HG02981 (cell line): Measurements from ENCODE around the gene NUTM2G.
"Not testable (repeated sequence)": the region's sequence is repeated elsewhere in the genome, so short reads cannot be mapped to it uniquely, and the experiment has no call there.

ENCODE experiments used
- ATAC-seq: cut with Tn5 transposase; IDR thresholded peaks from one replicate; pipeline ENCODE4 v1.9.1; 2021; ENCODE audit warnings: mild to moderate bottlenecking, moderate library complexity; ENCODE audit not compliant: unreplicated experiment

Gene NUTM2G

GRCh38 chr9:96928543-96928942, at the start of gene NUTM2G:
Gene NUTM2G, plus strand, starts transcription at chr9:96928843. Its CDS starts 182 bp downstream, at chr9:96929025.
- not testable (repeated sequence) for ATAC-seq

- ATAC-seq: no peak
These were observed 44.7 kb upstream of the NUTM2G start for GRCh38 chr9:96883922-96884321.

GRCh38 chr9:96884443-96884842, 44.2 kb upstream of the NUTM2G start:
- ATAC-seq: no peak

GRCh38 chr9:96885424-96885823, 43.2 kb upstream of the NUTM2G start:
- ATAC-seq: no peak

- ATAC-seq: no peak
These were observed 40.1 kb upstream of the NUTM2G start for GRCh38 chr9:96888591-96888990.

- no peak for ATAC-seq
These were observed 36.5 kb upstream of the NUTM2G start for GRCh38 chr9:96892131-96892530.

GRCh38 chr9:96900010-96900409, 28.6 kb upstream of the NUTM2G start:
- ATAC-seq: not testable (repeated sequence)

- not testable (repeated sequence) for ATAC-seq
These were observed 23.5 kb upstream of the NUTM2G start for GRCh38 chr9:96904947-96905722.

- not testable (repeated sequence) for ATAC-seq
These were observed 20.2 kb upstream of the NUTM2G start for GRCh38 chr9:96908479-96908878.

GRCh38 chr9:96915539-96915938, 13.1 kb upstream of the NUTM2G start:
- ATAC-seq: not testable (repeated sequence)

GRCh38 chr9:96916531-96916930, 12.1 kb upstream of the NUTM2G start:
- not testable (repeated sequence) for ATAC-seq

GRCh38 chr9:96918550-96918949, 10.1 kb upstream of the NUTM2G start:
- not testable (repeated sequence) for ATAC-seq

GRCh38 chr9:96920803-96921202, 7.8 kb upstream of the NUTM2G start:
- not testable (repeated sequence) for ATAC-seq

GRCh38 chr9:96925587-96925986, 3.1 kb upstream of the NUTM2G start:
- not testable (repeated sequence) for ATAC-seq

- not testable (repeated sequence) for ATAC-seq
These were observed 3.0 kb downstream of the NUTM2G start for GRCh38 chr9:96931665-96932064.

GRCh38 chr9:96934097-96934496, 5.5 kb downstream of the NUTM2G start:
- ATAC-seq: not testable (repeated sequence)

GRCh38 chr9:96934706-96935105, 6.1 kb downstream of the NUTM2G start:
- ATAC-seq: not testable (repeated sequence)

GRCh38 chr9:96935401-96935800, 6.8 kb downstream of the NUTM2G start:
- ATAC-seq: not testable (repeated sequence)

GRCh38 chr9:96937442-96937841, 8.8 kb downstream of the NUTM2G start:
- ATAC-seq: not testable (repeated sequence)

- not testable (repeated sequence) for ATAC-seq
These were observed 10.5 kb downstream of the NUTM2G start for GRCh38 chr9:96938957-96939665.

GRCh38 chr9:96940982-96941381, 12.3 kb downstream of the NUTM2G start:
- not testable (repeated sequence) for ATAC-seq

GRCh38 chr9:96941628-96942027, 13.0 kb downstream of the NUTM2G start:
- not testable (repeated sequence) for ATAC-seq
